ENCODE results near the gene XYLT1. TPM values are rescaled to one million over a fixed set of nuclear protein-coding genes. Genes with fewer than 3 reads are reported as not detected.

The XYLT1 gene
- total and polyA plus RNA-seq, 2 of the 4 experiments (the other 2 are of a cell fraction), result 9.0 to 12.7 TPM

DNA sequence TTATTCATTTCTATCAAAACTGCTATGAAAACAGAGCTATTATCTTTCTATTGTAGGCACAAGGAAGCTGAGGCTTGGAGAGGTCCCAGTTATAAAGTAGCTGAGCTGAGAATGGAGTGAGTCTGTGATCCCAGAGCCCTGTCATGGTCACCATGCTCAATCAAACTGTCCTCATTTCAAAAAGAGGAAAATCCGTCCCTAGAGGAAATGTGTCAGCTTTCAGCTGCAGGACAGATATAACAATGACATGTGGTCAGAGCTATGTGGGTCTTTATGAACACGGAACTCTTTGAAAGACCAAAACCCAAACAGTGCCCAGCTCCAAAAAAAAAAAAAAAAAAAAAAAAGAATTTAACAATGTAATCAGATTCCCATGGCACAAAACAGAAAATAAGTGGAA lies 266.1 kb downstream of the XYLT1 start:
- POLR2A ChIA-PET (ENCODE audit: unreplicated experiment), result interaction anchor here (0.6 kb wide), 1 partner anchor 193 kb away, joined by 15 read pairs; no protein-coding TSS in a partner anchor
- ATAC-seq (ENCODE audit: low read depth), result no peak
- in situ Hi-C loops (cut with MboI; ENCODE audit: low sequenced_read_pairs), result loop anchor here (25.0 kb wide), 1 partner anchor 258 kb away; the partner anchor contains the start of gene XYLT1

More for the DNA sequence above, 266.1 kb downstream of the XYLT1 start:
- no peak overlapping the region for H3K4me2 ChIP-seq (ENCODE audit: low read depth, low read length)
- TF ChIP-seq RFX5 (IDR thresholded peaks at IDR 0.05; ENCODE audit: low read depth, low read length) (no peak), FOS (IDR thresholded peaks at IDR 0.05; ENCODE audit: low read depth, low read length) (no peak), RCOR1 (IDR thresholded peaks at IDR 0.05; ENCODE audit: insufficient replicate concordance, low read length) (no peak), CHD1 (IDR thresholded peaks at IDR 0.05; ENCODE audit: low read depth, low read length) (no peak), NFE2L2 (IDR thresholded peaks at IDR 0.05; ENCODE audit: low read depth, low read length) (no peak)
- H2BK120ac ChIP-seq (ENCODE audit: low read depth, low read length), result no peak overlapping the region
- H3K56ac ChIP-seq (ENCODE audit: extremely low read depth, insufficient read depth, low read length), result no peak overlapping the region
- H3K14ac ChIP-seq (replicated peaks; ENCODE audit: low read depth, low read length), result no peak overlapping the region
- H4K5ac ChIP-seq (ENCODE audit: low read depth, low read length), result no peak overlapping the region
- intact Hi-C loops (cut with micrococcal nuclease), result loop anchor here (5.0 to 10.0 kb wide), 3 partner anchors 60 to 370 kb away; no protein-coding TSS in a partner anchor
- H3K79me1 ChIP-seq (ENCODE audit: low read depth in 1 of 2, low read length in 2 of 2), result peaks cover 0 to 12% of the 10 kb centered on the region in 2 experiments; a peak in 2 of 4 replicates
- H3K18ac ChIP-seq (ENCODE audit: low read depth, low read length), result no peak overlapping the region
- H3K23ac ChIP-seq (ENCODE audit: low read depth, low read length), result no peak overlapping the region
- CTCF ChIA-PET, result no interaction called here
- no CpG with 5 or more reads among the region's 2 CpGs for whole genome bisulfite sequencing, 2 experiments (ENCODE audit: extremely low coverage in 2 of 2, insufficient read length in 1 of 2)
- peaks cover 4% of the 10 kb centered on the region for H3K4me1 ChIP-seq (ENCODE audit: control insufficient read depth, insufficient read depth, low read length)
- H3K4me3 ChIP-seq (ENCODE audit: insufficient read depth, low read depth, low read length), result no peak overlapping the region
- H3K9ac ChIP-seq (ENCODE audit: low read depth, low read length), result no peak overlapping the region
- H4K20me1 ChIP-seq (ENCODE audit: insufficient read depth, low read length), result peaks cover 12% of the 10 kb centered on the region
- peaks cover 3% of the 10 kb centered on the region; the same call in 1 of the 2 replicates for H3K9me1 ChIP-seq (ENCODE audit: insufficient read depth, low read length)
- H3K9me3 ChIP-seq (ENCODE audit: control insufficient read depth, insufficient read depth, low read length), result no peaks in the 10 kb centered on the region
- dilution Hi-C loops (cut with HindIII; ENCODE audit: low sequenced_read_pairs, unreplicated experiment), result no loop called here
- H3K27ac ChIP-seq (ENCODE audit: insufficient read depth, low read length), result no peak overlapping the region
- H3K27me3 ChIP-seq (ENCODE audit: control insufficient read depth, insufficient read depth, low read length), result no peaks in the 10 kb centered on the region
- H3K36me3 ChIP-seq (ENCODE audit: control insufficient read depth, insufficient read depth, low read length), result 0 out of 2 replicates have a peak, but pooled peaks cover 3% of the 10 kb centered on the region
- no peak overlapping the region for H3K4ac ChIP-seq (ENCODE audit: low read depth, low read length)
- BruUV-seq (replicated peaks), result no TSS peak
- no peak for DNase-seq
- no peak overlapping the region for H4K91ac ChIP-seq (ENCODE audit: insufficient read depth, low read depth, low read length)
- H2BK15ac ChIP-seq (ENCODE audit: low read depth, low read length), result no peak overlapping the region
- H2AK5ac ChIP-seq (ENCODE audit: low read depth, low read length), result no peak overlapping the region
- no peak overlapping the region for H2BK5ac ChIP-seq (ENCODE audit: low read depth, low read length, poor library complexity, severe bottlenecking)
- no peak overlapping the region for H2BK20ac ChIP-seq (ENCODE audit: low read depth, low read length)
- H4K8ac ChIP-seq (ENCODE audit: low read depth in 2 of 2, low read length in 2 of 2), result no peak overlapping the region
- H2AFZ ChIP-seq (replicated peaks; ENCODE audit: low read length, poor library complexity), result no peak overlapping the region
- no peak overlapping the region for H2AK9ac ChIP-seq (replicated peaks; ENCODE audit: low read depth, low read length, poor library complexity)
